ENCODE results near the gene LNX1.

- TF ChIP-seq CTCF (conservative IDR thresholded peaks at IDR 0.05; ENCODE audit: low read length) (no peak), EZH2phosphoT487 (IDR thresholded peaks at IDR 0.05; ENCODE audit: borderline replicate concordance) (no peak)
These were observed 76.8 kb downstream of the LNX1 start for GRCh38 chr4:53514509-53514908.

Data from Loucy (cell line).